Measurements from ENCODE around the gene PCID2. TPM values are rescaled to one million over a fixed set of nuclear protein-coding genes. Genes with fewer than 3 reads are reported as not detected.

Gene PCID2
- total RNA-seq, 1 donor from 2014 or later: 40.9 TPM

DNA sequence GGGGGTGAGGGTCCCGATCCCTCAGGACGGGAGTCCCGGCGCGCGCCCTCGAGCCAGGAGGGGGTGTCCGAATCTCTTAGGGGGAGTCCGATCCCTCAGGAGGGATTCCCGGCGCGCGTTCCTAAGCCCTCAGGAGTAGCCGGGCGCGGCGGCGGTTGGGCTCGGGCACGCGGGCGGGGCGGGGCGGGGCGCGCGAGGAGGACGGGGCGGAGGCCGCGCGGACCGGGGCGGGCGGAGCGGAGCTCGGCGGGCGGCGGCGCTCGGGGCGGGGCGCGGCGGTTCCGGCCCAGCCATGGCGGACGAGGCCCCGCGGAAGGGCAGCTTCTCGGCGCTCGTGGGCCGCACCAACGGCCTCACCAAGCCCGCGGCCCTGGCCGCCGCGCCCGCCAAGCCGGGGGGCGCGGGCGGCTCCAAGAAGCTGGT lies 878 bp upstream of the PCID2 start, which contains the start of gene CUL4A:
Gene CUL4A, plus strand, starts transcription at position 278 of the 423 bp plus-strand sequence. Its CDS starts 15 bp downstream, at position 293.
- no peak for DNase-seq (ENCODE audit: low read depth)

DNA sequence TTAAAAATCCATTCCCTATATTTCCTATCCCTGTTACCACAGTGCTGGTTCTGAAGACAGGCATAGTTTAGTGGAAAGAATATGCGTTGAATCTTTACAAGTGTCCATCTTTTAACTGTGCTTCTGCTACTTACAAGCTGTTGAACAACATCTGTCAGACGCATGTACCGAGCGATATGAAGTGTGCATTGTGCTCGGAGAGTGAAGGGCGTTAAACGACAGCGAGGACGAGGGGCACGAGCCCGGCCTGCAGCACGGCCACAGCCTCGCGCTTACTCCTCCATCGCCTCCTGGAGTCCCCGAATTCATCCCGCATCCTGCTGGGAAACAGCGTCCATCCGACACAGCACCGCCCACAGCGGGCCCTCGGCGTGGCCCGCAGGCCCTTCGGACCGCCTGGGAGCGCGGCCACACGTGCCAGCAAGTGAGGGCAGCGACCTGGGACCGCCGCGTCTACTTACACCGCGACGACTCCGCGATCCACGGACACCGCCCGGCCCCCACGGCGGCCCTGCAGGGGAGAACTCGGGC lies 514 bp downstream of the PCID2 start:
- TF ChIP-seq, protein P1, sequence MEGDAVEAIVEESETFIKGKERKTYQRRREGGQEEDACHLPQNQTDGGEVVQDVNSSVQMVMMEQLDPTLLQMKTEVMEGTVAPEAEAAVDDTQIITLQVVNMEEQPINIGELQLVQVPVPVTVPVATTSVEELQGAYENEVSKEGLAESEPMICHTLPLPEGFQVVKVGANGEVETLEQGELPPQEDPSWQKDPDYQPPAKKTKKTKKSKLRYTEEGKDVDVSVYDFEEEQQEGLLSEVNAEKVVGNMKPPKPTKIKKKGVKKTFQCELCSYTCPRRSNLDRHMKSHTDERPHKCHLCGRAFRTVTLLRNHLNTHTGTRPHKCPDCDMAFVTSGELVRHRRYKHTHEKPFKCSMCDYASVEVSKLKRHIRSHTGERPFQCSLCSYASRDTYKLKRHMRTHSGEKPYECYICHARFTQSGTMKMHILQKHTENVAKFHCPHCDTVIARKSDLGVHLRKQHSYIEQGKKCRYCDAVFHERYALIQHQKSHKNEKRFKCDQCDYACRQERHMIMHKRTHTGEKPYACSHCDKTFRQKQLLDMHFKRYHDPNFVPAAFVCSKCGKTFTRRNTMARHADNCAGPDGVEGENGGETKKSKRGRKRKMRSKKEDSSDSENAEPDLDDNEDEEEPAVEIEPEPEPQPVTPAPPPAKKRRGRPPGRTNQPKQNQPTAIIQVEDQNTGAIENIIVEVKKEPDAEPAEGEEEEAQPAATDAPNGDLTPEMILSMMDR (conservative IDR thresholded peaks at IDR 0.05; ENCODE audit: low read depth, low read length): peak; percentile 3
- peak overlapping the region; percentile 96 for H3K4me3 ChIP-seq (ENCODE audit: low read depth, low read length)
- DNase-seq (ENCODE audit: low read depth): no peak

More for the DNA sequence above, 878 bp upstream of the PCID2 start, which contains the start of gene CUL4A:
- H3K4me3 ChIP-seq (ENCODE audit: low read depth, low read length): peak within 1 kb of the TSS; percentile 96
- TF ChIP-seq, protein P1 (conservative IDR thresholded peaks at IDR 0.05; ENCODE audit: low read depth, low read length): no peak

DNA sequence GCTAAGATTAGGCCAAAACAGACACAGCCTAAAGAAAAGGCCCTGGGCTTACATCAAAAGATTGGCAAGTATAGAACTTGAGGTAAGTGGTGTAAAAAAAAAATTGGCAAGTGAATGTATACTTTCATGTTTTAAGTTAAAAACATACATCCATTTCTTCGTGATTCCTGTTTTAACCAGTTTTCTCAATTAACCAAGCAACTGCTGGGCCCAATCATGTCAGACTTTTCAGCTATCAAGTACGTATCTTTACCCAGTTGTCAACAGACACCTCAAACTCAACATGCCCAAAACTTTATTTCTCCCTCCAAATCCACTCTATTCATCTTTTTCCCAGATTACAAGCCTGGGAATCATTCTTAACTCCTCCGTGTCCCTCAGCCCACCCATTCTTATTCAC lies 1.0 kb downstream of the PCID2 start:
- peak overlapping the region; percentile 96 for H3K4me3 ChIP-seq (ENCODE audit: low read depth, low read length)
- TF ChIP-seq, protein P1 (conservative IDR thresholded peaks at IDR 0.05; ENCODE audit: low read depth, low read length): no peak
- no peak for DNase-seq (ENCODE audit: low read depth)

DNA sequence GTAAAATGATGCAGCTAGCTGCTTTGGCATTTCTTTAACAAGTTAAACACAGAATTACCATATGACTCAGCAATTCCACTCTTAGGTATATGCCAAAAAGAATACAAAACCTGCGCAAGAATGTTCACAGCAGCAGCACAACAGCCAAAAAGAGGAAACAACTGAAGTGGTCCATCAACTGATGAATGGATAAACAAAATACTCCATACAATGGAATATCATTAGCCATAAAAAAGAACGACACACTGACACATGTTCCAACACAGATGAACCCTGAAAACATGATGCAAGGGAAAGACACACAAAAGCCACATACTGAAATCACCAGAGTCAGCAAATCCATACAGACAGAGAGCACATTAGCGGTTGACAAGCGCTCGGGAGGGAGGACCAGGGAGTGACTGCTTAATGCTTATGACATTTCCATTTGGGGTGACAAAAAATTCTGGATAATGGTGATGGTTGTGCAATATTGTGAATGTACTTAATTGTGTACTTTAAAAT lies 3.0 kb downstream of the PCID2 start:
- TF ChIP-seq, protein P1 (conservative IDR thresholded peaks at IDR 0.05; ENCODE audit: low read depth, low read length): no peak
- H3K4me3 ChIP-seq (ENCODE audit: low read depth, low read length): no peak overlapping the region
- no peak for DNase-seq (ENCODE audit: low read depth)

DNA sequence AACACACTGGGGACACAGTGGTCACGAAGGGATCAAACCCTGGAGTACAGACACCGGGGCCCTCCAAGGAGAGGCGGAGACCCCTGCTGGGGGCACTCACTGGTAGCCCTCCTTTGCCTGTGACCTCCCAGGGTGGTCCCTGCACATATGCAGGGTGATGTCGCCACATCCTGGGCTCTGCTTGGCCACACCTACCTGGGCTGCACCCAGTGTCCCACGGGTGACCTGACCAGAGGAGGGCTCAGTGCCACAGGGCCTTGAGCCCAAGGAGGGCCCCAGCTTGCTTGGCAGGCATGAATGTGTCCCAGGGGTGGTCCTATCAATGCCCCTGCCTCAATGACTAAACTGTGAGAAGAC lies 4.1 kb downstream of the PCID2 start:
- no peak for DNase-seq (ENCODE audit: low read depth)
- no peak overlapping the region for H3K4me3 ChIP-seq (ENCODE audit: low read depth, low read length)
- TF ChIP-seq, protein P1 (conservative IDR thresholded peaks at IDR 0.05; ENCODE audit: low read depth, low read length): no peak

DNA sequence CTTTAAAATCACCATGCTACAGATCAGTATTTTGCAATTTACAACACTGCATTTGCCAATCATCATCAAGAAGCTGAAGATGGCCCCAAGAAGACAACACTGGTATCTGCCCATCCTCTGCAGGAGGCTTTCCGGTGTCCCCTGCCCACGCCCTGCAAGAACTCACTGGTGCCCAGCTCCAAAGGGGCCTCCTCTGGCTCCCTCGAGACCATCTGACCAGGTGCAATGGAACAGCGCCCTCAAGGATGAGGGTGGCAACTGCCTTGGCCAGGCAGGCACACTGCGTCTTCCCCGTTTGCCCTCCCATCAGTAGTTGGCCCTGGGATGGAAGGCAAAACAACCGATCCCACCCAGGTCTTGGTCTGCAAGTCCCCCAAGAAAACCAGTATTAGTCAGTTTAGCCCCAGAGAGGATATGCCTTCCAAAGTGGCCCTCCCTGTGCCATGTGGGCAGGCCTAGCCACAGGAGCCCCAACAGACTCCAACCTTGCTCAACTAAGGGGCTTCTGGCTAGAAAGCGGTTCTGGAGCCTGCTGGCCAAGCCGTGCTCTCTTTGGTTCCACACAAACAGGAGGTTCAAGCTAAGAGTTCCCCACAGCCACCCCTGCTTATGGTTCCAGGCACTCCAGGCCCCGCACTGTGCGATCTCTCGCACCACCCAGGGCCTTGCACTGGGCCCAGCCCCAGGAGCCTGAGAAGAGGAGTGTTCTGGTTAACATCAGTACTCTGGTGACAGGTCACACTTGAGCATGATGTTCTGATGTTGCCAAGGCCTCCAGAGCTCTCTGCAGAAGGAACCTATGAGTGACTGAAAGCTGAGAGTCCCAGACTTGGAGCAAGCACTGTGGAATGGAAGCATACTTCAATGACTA lies 4.7 kb downstream of the PCID2 start:
- TF ChIP-seq, protein P1 (conservative IDR thresholded peaks at IDR 0.05; ENCODE audit: low read depth, low read length): no peak
- no peak overlapping the region for H3K4me3 ChIP-seq (ENCODE audit: low read depth, low read length)
- no peak for DNase-seq (ENCODE audit: low read depth)
